ENCODE measurements around the gene EXD3. TPM values are rescaled to one million over a fixed set of nuclear protein-coding genes. Genes with fewer than 3 reads are reported as not detected.
A peak's percentile ranks its signal among the peaks of the same experiment; 100 is the strongest.

The EXD3 gene
- total and polyA plus RNA-seq, 2 of the 4 experiments (the other 2 are of a cell fraction): 1.1 to 7.4 TPM

- H3K4me1 ChIP-seq (ENCODE audit: control insufficient read depth, insufficient read depth, low read length): peaks cover 11% of the 10 kb centered on the region
- no peaks in the 10 kb centered on the region for H3K9me1 ChIP-seq (ENCODE audit: insufficient read depth, low read length)
- peaks cover 5% of the 10 kb centered on the region; the same call in 1 of the 2 replicates for H3K36me3 ChIP-seq (ENCODE audit: control insufficient read depth, insufficient read depth, low read length)
- no peak overlapping the region for H2BK15ac ChIP-seq (ENCODE audit: low read depth, low read length)
- H3K27me3 ChIP-seq (ENCODE audit: control insufficient read depth, insufficient read depth, low read length): peaks cover 2% of the 10 kb centered on the region; the same call in 1 of the 2 replicates
- WGBS, 2 experiments (ENCODE audit: extremely low coverage in 2 of 2, insufficient read length in 1 of 2): 84% methylated on average over 23 of the region's 52 CpGs; no CpG with 5 or more reads in 1 of the 2 experiments
- H3K4me3 ChIP-seq (ENCODE audit: insufficient read depth, low read depth, low read length): no peak overlapping the region
- no peak overlapping the region for H3K27ac ChIP-seq (ENCODE audit: insufficient read depth, low read length)
- dilution Hi-C loops (cut with HindIII; ENCODE audit: low sequenced_read_pairs, unreplicated experiment): no loop called here
- BruUV-seq (replicated peaks): no TSS peak
- no peak overlapping the region for H2BK120ac ChIP-seq (ENCODE audit: low read depth, low read length)
- no peak overlapping the region for H2AK5ac ChIP-seq (ENCODE audit: low read depth, low read length)
- no peak overlapping the region for H4K91ac ChIP-seq (ENCODE audit: insufficient read depth, low read depth, low read length)
- no peak overlapping the region for H3K4me2 ChIP-seq (ENCODE audit: low read depth, low read length)
- POLR2A ChIA-PET (ENCODE audit: unreplicated experiment): no interaction called here
- H4K8ac ChIP-seq (ENCODE audit: low read depth in 2 of 2, low read length in 2 of 2): no peak overlapping the region
- no peaks in the 10 kb centered on the region for H3K9me3 ChIP-seq (ENCODE audit: control insufficient read depth, insufficient read depth, low read length)
- DNase-seq (no peak), ATAC-seq (ENCODE audit: low read depth) (no peak)
- intact Hi-C loops (cut with micrococcal nuclease): no loop called here
- H4K5ac ChIP-seq (ENCODE audit: low read depth, low read length): no peak overlapping the region
- H3K18ac ChIP-seq (ENCODE audit: low read depth, low read length): no peak overlapping the region
- CTCF ChIA-PET: no interaction called here
- H2AK9ac ChIP-seq (replicated peaks; ENCODE audit: low read depth, low read length, poor library complexity): peak overlapping the region; percentile 28
- H4K20me1 ChIP-seq (ENCODE audit: insufficient read depth, low read length): peaks cover 16% of the 10 kb centered on the region
- H2BK20ac ChIP-seq (ENCODE audit: low read depth, low read length): no peak overlapping the region
- no peak overlapping the region for H3K4ac ChIP-seq (ENCODE audit: low read depth, low read length)
- in situ Hi-C loops (cut with MboI; ENCODE audit: low sequenced_read_pairs): no loop called here
- H3K79me1 ChIP-seq (ENCODE audit: low read depth in 1 of 2, low read length in 2 of 2): peaks cover 3 to 16% of the 10 kb centered on the region in 2 experiments; a peak in 3 of 4 replicates
- no peak overlapping the region for H3K23ac ChIP-seq (ENCODE audit: low read depth, low read length)
- H3K56ac ChIP-seq (ENCODE audit: extremely low read depth, insufficient read depth, low read length): no peak overlapping the region
- peak overlapping the region; percentile 32 for H2AFZ ChIP-seq (replicated peaks; ENCODE audit: low read length, poor library complexity)
- no peak for TF ChIP-seq MAZ (IDR thresholded peaks at IDR 0.05; ENCODE audit: borderline replicate concordance, low read depth, low read length)
- TF ChIP-seq NFE2L2 (IDR thresholded peaks at IDR 0.05; ENCODE audit: low read depth, low read length): no peak
- TF ChIP-seq, protein P1, sequence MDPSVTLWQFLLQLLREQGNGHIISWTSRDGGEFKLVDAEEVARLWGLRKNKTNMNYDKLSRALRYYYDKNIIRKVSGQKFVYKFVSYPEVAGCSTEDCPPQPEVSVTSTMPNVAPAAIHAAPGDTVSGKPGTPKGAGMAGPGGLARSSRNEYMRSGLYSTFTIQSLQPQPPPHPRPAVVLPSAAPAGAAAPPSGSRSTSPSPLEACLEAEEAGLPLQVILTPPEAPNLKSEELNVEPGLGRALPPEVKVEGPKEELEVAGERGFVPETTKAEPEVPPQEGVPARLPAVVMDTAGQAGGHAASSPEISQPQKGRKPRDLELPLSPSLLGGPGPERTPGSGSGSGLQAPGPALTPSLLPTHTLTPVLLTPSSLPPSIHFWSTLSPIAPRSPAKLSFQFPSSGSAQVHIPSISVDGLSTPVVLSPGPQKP (IDR thresholded peaks at IDR 0.05; ENCODE audit: borderline replicate concordance, low read depth, low read length): no peak
- TF ChIP-seq CHD1 (IDR thresholded peaks at IDR 0.05; ENCODE audit: low read depth, low read length): no peak
- no peak overlapping the region for H3K9ac ChIP-seq (ENCODE audit: low read depth, low read length)
- no peak overlapping the region for H2BK5ac ChIP-seq (ENCODE audit: low read depth, low read length, poor library complexity, severe bottlenecking)
- no peak overlapping the region for H3K14ac ChIP-seq (replicated peaks; ENCODE audit: low read depth, low read length)
Measured at GRCh38 chr9:137461663-137462395, 38.9 kb upstream of the EXD3 start.

Data from IMR-90 (cell line).